HuH-7 (cell line): ENCODE measurements around the gene AP2A2.
"Not testable (repeated sequence)": the region's sequence is repeated elsewhere in the genome, so short reads cannot be mapped to it uniquely, and the experiment has no call there.

Experiments used
- DNase-seq: peaks from one replicate; pipeline ENCODE4 v3.0.0; 2011; ENCODE audit warnings: low spot score

Gene AP2A2

DNA sequence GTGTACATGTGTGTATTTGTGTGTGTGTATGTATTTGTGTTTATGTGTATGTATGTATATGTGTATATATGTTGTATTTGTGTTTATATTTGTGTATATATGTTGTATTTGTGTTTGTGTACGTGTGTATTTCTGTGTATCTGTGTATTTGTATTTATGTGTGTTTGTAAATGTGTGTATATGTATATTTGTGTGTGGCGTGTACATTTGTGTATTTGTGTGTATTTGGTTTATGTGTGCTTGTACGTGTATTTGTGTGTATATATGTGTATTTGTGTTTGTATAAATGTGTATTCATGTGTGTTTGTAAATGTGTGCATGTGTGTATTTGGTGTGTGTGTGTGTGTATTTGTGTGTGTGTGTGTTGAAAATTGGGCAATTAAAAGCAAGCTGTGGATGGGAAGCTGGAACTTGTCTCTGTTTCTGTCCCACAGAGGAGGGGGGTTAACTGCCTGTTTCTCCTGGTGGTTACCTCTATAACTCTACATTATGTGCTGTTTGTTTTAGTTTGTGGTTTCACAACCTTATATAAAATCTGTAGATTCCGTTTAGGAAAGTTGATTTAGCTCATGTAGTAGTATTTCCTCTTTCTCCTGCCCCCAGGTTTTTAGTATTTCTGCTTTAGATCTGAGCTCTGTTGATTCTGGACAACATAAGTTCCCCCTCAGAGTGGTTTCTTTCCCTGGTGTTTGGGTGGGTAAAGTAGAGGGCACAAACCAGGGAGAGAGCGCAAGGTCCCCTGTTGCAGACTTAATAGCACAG, 28.9 kb downstream of the AP2A2 start:
- DNase-seq: no peak

- no peak for DNase-seq
Observed at GRCh38 chr11:955154-956063, 29.7 kb downstream of the AP2A2 start.

GRCh38 chr11:957212-957920, 31.7 kb downstream of the AP2A2 start:
- DNase-seq: no peak

- DNase-seq: no peak
Observed at GRCh38 chr11:958101-958500, 32.4 kb downstream of the AP2A2 start.

- no peak for DNase-seq
Observed at GRCh38 chr11:959027-959426, 33.4 kb downstream of the AP2A2 start.

GRCh38 chr11:959608-960007, 33.9 kb downstream of the AP2A2 start:
- no peak for DNase-seq

GRCh38 chr11:961310-961920, 35.7 kb downstream of the AP2A2 start:
- not testable (repeated sequence) for DNase-seq

GRCh38 chr11:961921-962320, 36.3 kb downstream of the AP2A2 start:
- DNase-seq: no peak

DNA sequence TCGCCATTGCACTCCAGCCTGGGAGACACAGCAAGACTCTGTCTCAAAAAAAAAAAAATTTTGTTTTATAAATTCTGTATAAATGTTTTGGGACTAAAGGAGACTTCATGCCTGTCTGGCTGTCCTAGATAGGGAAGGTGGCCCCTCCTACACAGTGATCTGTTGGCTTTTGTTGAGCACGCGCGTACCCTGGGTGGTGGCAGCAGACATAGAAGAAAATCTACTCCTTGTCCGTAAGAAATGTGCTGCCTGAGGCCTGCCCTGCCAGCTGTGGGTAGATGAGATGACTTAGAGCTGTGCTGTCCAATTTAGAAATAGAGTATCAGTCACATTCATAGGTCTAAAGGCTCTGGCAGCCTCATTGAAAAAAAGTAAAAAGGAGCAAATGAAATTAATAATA, 37.0 kb downstream of the AP2A2 start:
- no peak for DNase-seq

DNA sequence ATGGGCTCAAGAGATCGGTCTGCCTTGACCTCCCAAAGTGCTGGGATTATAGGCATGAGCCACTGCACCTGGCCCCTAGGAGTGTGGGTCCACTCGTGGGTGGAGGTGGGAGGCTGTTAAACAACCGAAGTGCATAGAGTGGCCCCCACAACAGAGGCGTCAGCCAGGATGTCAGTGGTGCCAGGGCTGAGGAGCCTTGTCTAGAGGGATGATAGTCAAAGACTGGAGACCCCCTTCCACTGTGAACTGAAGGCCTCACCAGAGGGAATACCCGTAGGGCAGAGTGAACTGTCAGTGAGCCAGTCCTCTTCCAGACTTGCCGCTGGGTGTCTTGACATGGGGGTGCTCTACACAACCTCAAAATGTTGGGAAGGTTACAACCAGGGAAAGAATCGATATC, 38.2 kb downstream of the AP2A2 start:
- DNase-seq: no peak

GRCh38 chr11:965206-965775, 39.6 kb downstream of the AP2A2 start:
- no peak for DNase-seq

GRCh38 chr11:967995-968751, 42.5 kb downstream of the AP2A2 start:
- DNase-seq: no peak

DNA sequence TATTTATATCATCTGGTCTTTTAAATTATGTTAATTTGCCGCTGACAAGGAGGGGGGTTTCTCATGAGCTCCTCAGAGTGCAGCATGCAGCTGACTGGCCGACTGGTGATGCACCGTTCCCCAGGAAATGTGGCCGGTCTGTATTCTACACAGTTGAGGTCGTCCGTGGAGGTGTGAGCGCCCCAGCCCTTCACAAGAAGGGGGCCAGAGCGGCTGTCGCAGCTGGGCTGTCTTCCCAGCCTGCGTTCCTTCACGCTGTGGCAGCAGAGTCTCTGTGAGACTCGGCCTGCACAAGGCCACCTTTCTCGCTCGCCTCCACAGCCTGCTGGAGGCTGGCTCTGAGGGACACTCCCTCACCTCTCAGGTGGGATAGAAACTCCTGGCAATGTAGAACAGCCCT, 43.2 kb downstream of the AP2A2 start:
- no peak for DNase-seq

GRCh38 chr11:969651-970205, 44.1 kb downstream of the AP2A2 start:
- DNase-seq: no peak

DNA sequence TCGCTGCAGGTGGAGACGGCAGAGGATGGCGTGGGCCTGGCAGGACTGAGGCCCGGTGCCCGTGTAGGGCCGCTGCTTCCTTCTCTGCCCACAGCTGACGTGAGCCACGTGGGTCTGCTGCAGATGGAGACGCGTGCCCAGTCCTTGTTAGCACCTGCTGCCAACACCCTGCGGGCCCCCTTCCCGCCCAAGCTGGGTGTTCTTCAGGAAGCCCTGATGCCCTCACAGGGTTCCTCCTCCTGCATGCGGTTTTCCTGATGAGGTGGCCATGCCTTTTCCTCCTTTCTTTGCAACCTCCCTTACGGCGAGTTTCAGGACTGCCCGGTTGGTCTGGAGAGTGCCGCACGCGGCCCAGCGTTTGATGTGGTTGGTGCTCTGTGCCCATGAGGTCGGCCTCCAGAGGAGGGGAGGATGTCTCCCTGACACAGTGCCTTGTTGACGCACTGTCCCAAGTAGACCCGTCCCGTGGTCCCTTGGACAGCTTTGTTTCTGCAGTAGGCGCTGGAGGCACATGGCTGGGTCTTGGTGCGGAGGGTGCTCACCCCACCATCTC, 44.7 kb downstream of the AP2A2 start:
- no peak for DNase-seq

DNA sequence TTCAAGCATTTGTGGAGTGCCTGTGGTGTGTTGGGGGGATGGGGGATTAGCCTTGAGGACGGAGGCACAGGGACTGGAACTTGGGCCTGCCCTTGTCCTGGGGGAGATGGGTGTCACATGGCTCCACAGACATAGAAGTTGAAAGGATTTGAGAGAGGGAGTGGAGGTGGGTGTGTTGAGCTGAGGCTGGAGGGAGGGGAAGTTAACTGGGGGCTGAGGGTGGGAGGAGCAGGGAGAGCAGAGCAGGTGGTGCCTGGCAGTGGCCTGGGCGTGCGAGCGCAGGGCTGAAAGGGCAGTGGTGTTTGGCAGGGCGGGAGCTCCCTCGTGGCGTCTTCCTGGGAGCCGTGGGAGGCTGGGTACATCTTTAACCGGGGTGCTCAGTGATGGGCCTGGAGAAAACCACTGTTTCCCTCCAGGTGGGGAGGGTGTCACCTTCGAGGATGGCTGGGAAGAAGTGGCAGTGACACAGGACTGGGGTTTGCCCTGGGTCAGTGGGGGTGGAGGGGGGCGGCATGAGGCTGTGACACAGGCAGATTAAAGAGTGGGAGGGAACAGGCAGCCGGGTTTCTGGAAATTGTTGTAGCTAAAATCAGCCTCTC, 45.5 kb downstream of the AP2A2 start:
- DNase-seq: no peak

DNA sequence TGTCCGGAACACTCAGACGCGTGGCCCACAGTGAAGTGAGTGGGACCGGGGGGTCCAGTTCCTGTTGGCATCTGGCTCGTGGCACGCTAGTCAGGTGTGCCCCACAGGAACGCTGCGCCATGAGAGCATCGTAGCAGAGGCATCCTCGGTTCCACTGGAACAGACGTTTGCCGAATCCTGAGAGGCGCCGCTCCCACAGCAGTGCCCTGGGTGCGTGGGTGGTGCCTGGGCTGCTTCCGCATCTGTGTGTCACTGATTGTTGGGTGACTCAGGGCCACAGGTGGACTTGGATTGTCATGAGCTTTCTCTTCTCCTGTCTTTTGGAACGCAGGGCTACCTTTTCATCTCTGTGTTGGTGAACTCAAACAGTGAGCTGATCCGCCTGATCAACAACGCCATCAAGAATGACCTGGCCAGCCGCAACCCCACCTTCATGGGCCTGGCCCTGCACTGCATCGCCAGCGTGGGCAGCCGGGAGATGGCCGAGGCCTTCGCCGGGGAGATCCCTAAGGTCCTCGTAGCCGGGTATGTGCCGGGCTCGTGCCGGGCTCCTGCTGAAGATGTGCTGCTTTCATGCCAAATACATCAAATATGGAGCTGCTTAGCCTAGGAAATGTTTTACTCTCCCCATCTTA, 46.2 kb downstream of the AP2A2 start:
- no peak for DNase-seq

- DNase-seq: no peak
Observed at GRCh38 chr11:972523-973211, 47.0 kb downstream of the AP2A2 start.

GRCh38 chr11:973237-973636, 47.6 kb downstream of the AP2A2 start:
- DNase-seq: no peak
